Muscle of arm (tissue), 12 donors: Measurements from ENCODE around the gene KPNA1. TPM values are rescaled to one million over a fixed set of nuclear protein-coding genes. Genes with fewer than 3 reads are reported as not detected.
"Not testable (repeated sequence)": the region's sequence is repeated elsewhere in the genome, so short reads cannot be mapped to it uniquely, and the experiment has no call there.

ENCODE experiments used
- DNase-seq: peaks from one replicate; pipeline ENCODE4 v3.0.0-alpha.2; 2013
- polyA plus RNA-seq, 12 donors: library from polyadenylated mRNA; unstranded; fragments of 120-200 nt; gene quantifications; one replicate each; pipeline ENCODE4 v1.2.1, GENCODE V29; 2013; ENCODE audit not compliant: insufficient read length in 12 of 12

KPNA1 gene
- polyA plus RNA-seq, 12 donors, result 38.2 to 60.4 (median 48.2) TPM; not detected in 1

- no peak for DNase-seq
These were observed 18.7 kb upstream of the KPNA1 start for GRCh38 chr3:122533480-122533879.

DNA sequence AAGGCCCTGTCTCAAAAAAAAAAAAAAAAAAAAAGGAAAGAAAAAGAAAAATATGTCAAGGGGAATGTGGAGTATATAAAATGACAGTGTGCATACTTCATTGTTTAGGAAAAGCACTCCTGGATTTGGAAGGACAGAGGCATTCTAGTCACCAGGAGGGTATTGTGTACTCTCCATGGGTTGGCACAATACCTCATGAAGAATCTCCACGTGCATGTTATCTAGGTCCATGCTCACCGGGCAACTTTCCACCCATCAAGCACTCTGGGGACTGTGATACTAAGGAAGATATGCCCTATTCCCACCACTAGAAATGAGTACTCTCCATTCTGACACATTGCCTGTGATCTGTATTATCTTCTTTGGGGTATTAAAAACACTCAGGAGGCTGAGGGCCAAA lies 15.4 kb upstream of the KPNA1 start:
- DNase-seq, result no peak

GRCh38 chr3:122523317-122523716 lies 8.6 kb upstream of the KPNA1 start:
- no peak for DNase-seq

GRCh38 chr3:122520861-122521260 lies 6.1 kb upstream of the KPNA1 start:
- DNase-seq, result no peak

DNA sequence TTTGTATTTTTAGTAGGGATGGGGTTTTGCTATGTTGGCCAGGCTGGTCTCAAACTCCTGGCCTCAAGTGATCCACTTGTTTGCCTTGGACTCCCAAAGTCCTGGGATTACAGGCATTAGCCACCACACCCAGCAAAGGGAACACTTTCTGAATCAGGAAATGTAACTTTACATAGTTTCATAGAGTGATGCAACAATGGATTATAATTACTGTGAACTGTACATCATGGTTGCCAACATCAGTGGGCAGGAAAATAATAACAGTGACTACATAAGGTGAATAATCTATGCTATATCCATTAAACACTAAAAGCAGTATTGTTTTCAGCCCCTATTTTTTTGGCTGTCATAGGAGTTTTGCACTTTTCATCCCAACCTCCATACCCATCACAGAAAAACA lies 5.0 kb upstream of the KPNA1 start:
- no peak for DNase-seq

DNA sequence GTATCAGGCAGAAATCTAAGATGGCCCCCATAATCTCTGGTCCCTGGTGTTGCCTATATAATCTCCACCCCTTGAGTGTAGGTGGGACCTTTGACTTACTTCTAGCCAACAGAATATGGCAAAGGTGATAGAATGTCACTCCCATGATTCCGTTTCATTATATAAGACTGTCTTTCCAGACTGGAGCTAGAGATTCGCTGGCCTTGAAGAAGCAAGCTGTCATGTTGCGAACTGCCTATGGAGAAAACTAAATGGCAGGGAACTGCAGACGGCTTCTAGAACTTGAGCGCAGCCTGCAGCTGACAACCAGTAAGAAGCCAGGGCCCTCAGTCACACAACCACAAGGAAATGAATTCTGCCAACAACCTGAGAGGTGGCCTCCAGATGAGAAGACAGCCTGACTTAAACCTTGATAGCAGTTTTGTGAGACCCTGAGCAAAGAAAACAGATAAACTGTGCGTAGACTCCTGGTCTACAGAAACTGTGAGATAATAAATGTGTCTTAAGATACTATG lies 2.2 kb upstream of the KPNA1 start:
- DNase-seq, result no peak

DNA sequence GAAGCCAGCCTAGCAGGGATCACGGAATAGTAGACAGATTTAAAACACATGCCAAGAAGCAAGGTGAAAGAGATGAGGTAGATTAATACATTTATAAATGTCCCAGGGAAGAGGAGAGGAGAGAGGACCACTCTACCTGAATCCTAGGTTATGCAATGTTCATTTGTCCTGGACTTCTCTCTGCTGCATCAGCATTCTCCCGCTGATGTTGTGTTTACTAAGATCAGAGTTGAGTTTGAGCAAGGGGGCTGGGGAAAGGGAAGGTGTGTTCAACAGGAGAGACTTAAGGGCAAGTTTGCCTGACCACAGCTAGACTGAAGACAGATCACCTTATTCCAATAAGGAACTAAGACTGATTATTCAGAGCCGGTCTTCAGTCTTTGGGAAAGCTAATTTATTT lies 1.1 kb upstream of the KPNA1 start:
- DNase-seq, result no peak

GRCh38 chr3:122515020-122515468 lies 305 bp upstream of the KPNA1 start:
- no peak for DNase-seq

- no peak for DNase-seq
These were observed 1.2 kb downstream of the KPNA1 start for GRCh38 chr3:122513386-122514122.

DNA sequence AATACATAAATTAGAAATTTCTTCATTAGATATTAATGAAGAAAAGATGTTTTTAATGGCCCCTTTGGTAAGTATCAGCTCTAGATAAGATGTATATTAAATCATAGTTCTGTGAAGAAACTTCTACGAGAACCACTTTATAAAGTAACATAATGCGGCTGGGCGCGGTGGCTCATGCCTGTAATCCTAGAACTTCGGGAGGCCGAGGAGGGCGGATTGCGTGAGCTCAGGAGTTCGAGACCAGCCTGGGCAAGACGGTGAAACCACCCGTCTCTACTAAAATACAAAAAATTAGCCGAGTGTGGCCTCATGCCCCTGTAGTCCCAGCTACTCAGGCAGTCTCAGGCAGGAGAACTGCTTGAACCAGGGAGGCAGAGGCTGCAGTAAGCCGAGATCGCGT lies 2.5 kb downstream of the KPNA1 start:
- no peak for DNase-seq

DNA sequence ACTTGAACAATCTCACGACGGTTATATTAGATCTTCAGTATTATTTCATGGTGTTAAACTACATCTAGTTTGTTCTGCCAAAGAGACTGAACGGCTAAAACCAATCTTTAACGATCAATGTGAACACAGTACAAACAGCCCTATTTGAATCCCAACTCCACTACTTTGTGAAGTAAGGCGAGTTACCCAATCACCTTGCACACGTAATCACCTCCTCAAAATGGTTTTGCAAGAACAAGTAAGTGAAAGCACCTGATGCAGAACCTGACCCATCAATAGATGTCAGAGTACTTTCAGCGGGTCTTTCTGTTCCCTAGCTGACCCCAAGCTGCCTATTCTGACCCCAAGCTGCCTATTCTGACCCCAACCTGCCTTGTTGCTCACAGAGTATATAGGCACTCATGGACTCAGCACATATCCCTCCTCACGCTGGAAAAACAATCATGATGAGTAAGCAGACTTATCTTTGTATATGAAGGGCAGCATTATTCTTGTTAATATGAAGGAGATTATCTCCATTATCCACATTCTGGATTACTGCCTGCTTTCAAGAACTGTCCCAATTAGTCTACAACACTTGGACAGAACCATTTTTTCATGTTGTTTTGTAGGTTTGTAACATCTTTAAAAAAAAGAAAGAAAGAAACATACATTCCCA lies 3.7 kb downstream of the KPNA1 start:
- DNase-seq, result no peak

DNA sequence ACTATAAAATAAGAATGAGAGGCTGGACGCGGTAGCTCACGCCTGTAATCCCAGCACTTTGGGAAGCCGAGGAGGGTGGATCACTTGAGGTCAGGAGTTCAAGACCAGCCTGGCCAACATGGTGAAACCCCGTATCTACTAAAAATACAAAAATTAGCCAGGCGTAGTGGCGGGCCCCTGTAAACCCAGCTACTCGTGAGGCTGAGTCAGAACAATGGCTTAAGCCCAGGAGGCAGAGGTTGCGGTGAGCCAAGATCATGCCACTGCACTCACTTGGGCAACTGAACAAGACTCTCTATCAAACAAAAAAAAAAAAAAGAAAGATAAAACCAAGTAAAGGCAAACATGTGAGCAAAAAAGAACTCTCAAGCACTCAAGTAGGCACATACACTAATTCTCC lies 5.8 kb downstream of the KPNA1 start:
- DNase-seq, result not testable (repeated sequence)

- DNase-seq, result no peak
These were observed 6.4 kb downstream of the KPNA1 start for GRCh38 chr3:122508135-122508914.

- DNase-seq, result no peak
These were observed 8.3 kb downstream of the KPNA1 start for GRCh38 chr3:122506450-122506849.

GRCh38 chr3:122505676-122506075 lies 9.1 kb downstream of the KPNA1 start:
- no peak for DNase-seq

DNA sequence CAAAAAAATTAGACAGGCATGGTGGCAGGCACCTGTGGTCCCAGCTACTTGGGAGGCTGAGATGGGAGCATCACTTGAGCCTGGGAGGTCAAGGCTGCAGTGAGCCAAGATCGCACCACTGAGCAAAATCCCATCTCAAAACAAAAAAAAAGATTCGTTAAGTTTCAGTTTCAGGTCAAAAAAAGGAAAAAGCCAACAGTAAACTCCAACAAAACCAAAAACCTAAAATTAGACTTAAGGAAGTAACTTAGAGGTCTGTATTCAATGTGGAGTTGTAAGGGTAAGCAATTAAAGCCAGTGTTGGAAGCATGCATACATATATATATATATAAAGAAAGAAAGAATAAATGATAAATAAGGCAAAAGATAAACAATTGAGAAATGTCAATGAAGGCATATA lies 11.8 kb downstream of the KPNA1 start:
- no peak for DNase-seq

- DNase-seq, result no peak
These were observed 12.6 kb downstream of the KPNA1 start for GRCh38 chr3:122502139-122502538.

DNA sequence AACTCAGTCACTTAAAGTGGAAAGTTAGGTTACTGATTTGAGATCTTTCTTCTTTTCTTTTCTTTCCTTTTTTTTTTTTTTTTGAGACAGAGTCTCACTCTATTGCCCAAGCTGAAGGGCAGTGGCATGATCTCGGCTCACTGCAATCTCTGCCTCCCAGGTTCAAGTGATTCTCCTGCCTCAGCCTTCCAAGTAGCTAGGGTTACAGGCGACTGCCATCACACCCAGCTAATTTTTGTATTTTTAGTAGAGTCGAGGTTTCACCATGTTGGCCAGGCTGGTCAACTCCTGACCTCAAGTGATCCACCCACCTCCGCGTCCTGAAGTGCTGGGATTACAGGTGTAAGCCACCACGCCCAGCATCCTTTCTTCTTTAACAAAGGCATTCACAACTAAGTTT lies 13.8 kb downstream of the KPNA1 start:
- DNase-seq, result not testable (repeated sequence)

DNA sequence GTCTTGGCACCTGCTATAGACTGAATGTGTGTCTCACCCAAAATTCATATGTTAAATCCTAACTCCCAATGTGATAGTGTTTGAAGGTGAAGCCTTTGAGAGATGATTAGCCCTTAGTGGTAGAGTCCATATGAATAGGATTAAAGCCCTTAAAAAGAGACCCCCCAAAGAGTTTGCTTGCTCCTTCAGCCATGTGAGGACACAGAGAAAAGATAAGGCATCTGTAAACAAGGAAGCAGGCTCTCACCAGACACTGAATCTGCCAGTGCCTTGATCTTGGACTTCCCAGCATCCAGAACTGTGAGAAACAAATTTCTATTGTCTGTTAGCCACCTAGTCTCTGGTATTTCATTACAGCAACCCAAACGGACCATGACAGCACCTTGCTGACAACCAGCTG lies 16.6 kb downstream of the KPNA1 start:
- no peak for DNase-seq

DNA sequence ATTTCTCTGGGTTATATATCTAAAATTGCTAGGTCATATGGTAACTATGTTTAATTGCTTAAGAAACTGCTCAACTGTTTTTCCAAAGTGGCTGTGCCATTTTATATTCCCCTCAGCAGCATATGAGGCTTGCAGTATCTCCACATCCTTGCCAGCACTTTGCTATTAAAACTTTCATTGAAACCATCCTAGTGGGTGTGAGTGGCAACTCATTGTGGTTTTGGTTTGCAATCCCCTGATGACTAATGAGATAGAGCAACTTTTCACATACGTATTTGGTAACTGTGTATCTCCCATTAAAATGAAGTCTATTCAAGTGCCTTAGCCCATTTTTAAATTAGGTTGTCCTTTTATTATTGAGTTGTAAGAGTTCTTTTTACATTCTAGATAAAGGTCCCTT lies 17.3 kb downstream of the KPNA1 start:
- DNase-seq, result no peak

DNA sequence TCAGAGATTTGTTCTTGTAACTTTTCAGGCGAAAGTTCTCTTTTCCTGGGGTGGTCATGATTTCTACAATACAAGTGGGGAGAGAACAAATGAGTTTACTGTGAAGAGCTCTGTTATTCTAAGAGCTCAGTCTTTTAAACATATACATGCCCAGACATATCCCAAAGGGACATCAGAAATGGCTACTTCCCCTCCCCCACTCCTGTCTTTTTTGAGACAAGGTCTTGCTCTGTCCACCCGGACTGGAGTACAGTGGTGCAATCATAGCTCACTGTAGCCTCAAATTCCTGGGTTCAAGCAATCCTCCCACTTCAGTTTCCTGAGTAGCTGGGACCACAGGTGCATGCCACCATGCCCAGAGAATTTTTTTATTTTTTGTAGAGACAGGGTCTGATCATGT lies 18.2 kb downstream of the KPNA1 start:
- DNase-seq, result no peak

GRCh38 chr3:122493296-122493695 lies 21.4 kb downstream of the KPNA1 start:
- DNase-seq, result no peak
